Suprapubic skin (tissue), 4 donors: ENCODE data around the gene GUCY2F.

Experiments
- POLR2A ChIP-seq, 2 donors: fragments of 450-650 bp; IDR thresholded peaks; one replicate each; pipeline ENCODE4 v1.6.1; 2017; ENCODE audit warnings: antibody characterized with exemption in 2 of 2, mild to moderate bottlenecking in 2 of 2, moderate library complexity in 2 of 2
- POLR2AphosphoS5 ChIP-seq, 3 donors: sonication (generic); formaldehyde crosslinking; IDR thresholded peaks; one replicate each; pipeline ENCODE4 v1.6.1; 2017; ENCODE audit warnings: antibody characterized with exemption in 3 of 3
- TF ChIP-seq, protein P1 (sequence below), 2 donors: fragments of 200-600 bp in 1 of 2; fragments of 450-650 bp in 1 of 2; sonication (generic) in 1 of 2; IDR thresholded peaks; one replicate each; pipeline ENCODE4 v1.5.1; 2016 to 2019; ENCODE audit warnings: antibody characterized with exemption in 2 of 2, mild to moderate bottlenecking in 1 of 2, moderate library complexity in 1 of 2

GRCh38 chrX:109390556-109390955, 91.3 kb downstream of the GUCY2F start:
- TF ChIP-seq, protein P1, sequence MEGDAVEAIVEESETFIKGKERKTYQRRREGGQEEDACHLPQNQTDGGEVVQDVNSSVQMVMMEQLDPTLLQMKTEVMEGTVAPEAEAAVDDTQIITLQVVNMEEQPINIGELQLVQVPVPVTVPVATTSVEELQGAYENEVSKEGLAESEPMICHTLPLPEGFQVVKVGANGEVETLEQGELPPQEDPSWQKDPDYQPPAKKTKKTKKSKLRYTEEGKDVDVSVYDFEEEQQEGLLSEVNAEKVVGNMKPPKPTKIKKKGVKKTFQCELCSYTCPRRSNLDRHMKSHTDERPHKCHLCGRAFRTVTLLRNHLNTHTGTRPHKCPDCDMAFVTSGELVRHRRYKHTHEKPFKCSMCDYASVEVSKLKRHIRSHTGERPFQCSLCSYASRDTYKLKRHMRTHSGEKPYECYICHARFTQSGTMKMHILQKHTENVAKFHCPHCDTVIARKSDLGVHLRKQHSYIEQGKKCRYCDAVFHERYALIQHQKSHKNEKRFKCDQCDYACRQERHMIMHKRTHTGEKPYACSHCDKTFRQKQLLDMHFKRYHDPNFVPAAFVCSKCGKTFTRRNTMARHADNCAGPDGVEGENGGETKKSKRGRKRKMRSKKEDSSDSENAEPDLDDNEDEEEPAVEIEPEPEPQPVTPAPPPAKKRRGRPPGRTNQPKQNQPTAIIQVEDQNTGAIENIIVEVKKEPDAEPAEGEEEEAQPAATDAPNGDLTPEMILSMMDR (IDR thresholded peaks at IDR 0.05): no peak
- no peak for TF ChIP-seq POLR2A (IDR thresholded peaks at IDR 0.05)
- TF ChIP-seq POLR2AphosphoS5 (IDR thresholded peaks at IDR 0.05): no peak
